Chondrocyte (in vitro differentiated cells): ENCODE data around the gene EIF5B. TPM values are rescaled to one million over a fixed set of nuclear protein-coding genes. Genes with fewer than 3 reads are reported as not detected.

Source experiments
- DNase-seq: peaks from one replicate; pipeline ENCODE4 v3.0.0; 2021; ENCODE audit warnings: mixed read lengths, low spot score
- H3K27ac Mint-ChIP-seq: one replicate; pipeline ENCODE4 v1.8.0; 2021; ENCODE audit warnings: mild to moderate bottlenecking, moderate library complexity, mixed read lengths; ENCODE audit not compliant: unreplicated experiment
- H3K27me3 Mint-ChIP-seq: 2 replicates; pipeline ENCODE4 v1.8.0; 2021; ENCODE audit warnings: low read depth, mixed read lengths
- H3K36me3 Mint-ChIP-seq: 2 replicates; pipeline ENCODE4 v1.8.0; 2021; ENCODE audit warnings: low read depth, mixed read lengths
- H3K4me1 Mint-ChIP-seq: 2 replicates; pipeline ENCODE4 v1.8.0; 2021; ENCODE audit warnings: low read depth, mild to moderate bottlenecking, mixed read lengths
- H3K4me3 Mint-ChIP-seq: one replicate; pipeline ENCODE4 v1.8.0; 2021; ENCODE audit warnings: mild to moderate bottlenecking, moderate library complexity, mixed read lengths; ENCODE audit not compliant: unreplicated experiment
- H3K9me3 Mint-ChIP-seq: 2 replicates; pipeline ENCODE4 v1.8.0; 2021; ENCODE audit warnings: low read depth, mixed read lengths
- CTCF ChIP-seq: fragments of 200-600 bp; sonication (generic); IDR thresholded peaks from 2 replicates; pipeline ENCODE4 v1.5.0; 2021; ENCODE audit warnings: antibody characterized with exemption, mild to moderate bottlenecking, moderate library complexity
- total RNA-seq: library from RNA; stranded (reverse); gene quantifications from 3 replicates; pipeline ENCODE4 v1.2.1, GENCODE V29; 2021

EIF5B gene
- total RNA-seq, 1 donor from 2014 or later, result 35.2 TPM

DNA sequence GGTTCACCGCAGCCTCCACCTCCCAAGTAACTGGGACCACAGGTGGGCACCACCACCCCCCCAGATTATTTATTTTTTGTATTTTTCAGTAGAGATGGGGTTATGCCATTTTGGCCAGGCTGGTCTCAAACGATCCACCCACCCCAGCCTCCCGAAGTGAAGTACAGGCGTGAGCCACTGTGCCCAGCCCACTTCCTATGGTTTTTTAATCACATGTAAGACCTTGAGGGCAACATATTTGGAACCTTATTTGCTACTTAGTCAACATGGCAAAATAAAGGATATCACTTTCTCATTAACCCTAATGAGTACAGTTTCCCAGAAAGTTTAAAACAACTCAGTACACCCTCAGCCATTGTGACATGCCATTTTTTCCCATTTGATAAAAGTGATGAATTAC lies 64.7 kb downstream of the EIF5B start:
- no peak for TF ChIP-seq CTCF
- peaks cover 47% of the 10 kb centered on the region for H3K36me3 Mint-ChIP-seq

DNA sequence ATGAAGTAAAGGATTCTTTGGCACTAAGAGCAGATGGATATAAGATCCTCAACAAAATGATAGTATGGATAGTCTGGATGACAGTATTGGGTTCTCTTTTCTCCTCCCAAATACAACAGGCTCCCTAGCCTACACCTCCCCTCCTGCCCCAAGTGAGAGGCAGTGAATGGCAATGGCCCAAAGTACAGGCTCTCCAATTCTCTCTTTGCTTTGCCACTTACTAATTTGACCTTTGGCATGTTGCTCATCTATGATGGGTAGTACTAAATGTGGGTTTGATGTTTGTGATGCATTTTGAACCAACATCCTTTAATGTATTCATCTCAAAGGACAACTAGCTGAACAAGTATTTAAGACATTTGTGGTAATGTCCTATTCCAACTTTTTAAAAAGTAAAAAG lies 65.9 kb downstream of the EIF5B start:
- Mint-ChIP-seq H3K9me3 (no peaks in the 10 kb centered on the region), H3K27ac (no peak overlapping the region), H3K4me1 (no peaks in the 10 kb centered on the region), H3K4me3 (no peak overlapping the region), H3K27me3 (no peaks in the 10 kb centered on the region), H3K36me3 (peaks cover 39% of the 10 kb centered on the region)
- TF ChIP-seq CTCF, result no peak
- DNase-seq, result no peak

More for the DNA sequence above, 64.7 kb downstream of the EIF5B start:
- Mint-ChIP-seq H3K27ac (no peak overlapping the region), H3K4me1 (no peaks in the 10 kb centered on the region), H3K27me3 (no peaks in the 10 kb centered on the region), H3K4me3 (no peak overlapping the region), H3K9me3 (no peaks in the 10 kb centered on the region)
- no peak for DNase-seq

GRCh38 chr2:99403524-99403923 lies 66.3 kb downstream of the EIF5B start:
- no peak for DNase-seq

GRCh38 chr2:99404039-99404796 lies 67.0 kb downstream of the EIF5B start:
- Mint-ChIP-seq H3K4me1 (no peaks in the 10 kb centered on the region), H3K9me3 (no peaks in the 10 kb centered on the region), H3K27me3 (no peaks in the 10 kb centered on the region), H3K4me3 (no peak overlapping the region), H3K36me3 (peaks cover 32% of the 10 kb centered on the region), H3K27ac (no peak overlapping the region)
- DNase-seq, result no peak
- TF ChIP-seq CTCF, result no peak

More at GRCh38 chr2:99403524-99403923, 66.3 kb downstream of the EIF5B start:
- Mint-ChIP-seq H3K27me3 (no peaks in the 10 kb centered on the region), H3K36me3 (peaks cover 35% of the 10 kb centered on the region), H3K27ac (no peak overlapping the region), H3K4me1 (no peaks in the 10 kb centered on the region), H3K4me3 (no peak overlapping the region), H3K9me3 (no peaks in the 10 kb centered on the region)
- TF ChIP-seq CTCF, result no peak

DNA sequence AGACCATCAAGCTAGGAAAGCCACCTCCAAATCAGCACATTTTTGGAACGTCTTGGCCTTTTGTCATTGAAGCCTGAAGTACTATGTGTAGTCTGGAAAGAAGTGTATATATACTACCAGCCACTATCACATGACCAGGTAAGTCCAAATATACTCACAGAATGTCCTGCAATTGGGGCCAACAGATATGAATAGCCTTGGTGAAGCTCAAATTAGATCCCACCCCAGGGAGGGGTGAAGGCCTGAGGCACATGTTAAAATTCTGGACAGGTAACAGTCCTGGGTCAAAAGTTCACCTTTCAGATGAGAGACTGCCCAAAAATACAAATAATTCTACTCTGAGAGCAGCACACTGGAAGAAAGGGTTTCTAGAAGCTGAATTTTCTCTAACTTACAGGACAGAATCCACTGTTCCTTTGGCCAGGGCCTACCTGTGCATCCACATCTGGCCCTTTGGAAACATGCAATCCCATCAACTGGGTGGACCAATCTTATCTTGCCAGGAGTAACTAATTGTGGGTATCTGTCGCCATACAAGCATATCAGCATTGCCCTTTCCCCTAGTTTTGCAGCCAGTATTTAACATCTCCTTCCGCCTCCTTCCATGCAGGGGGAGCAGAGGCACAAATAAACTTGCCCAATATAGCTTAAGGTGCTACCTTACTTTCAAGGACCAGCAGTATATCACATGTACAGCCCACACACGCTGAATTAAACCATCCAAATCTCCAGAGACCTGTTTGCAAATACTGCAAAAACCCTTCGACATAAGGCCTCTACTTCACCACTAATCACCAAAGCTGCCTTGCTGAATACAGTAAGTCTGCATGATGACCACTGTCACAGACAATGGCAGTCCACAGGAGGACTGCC lies 67.8 kb downstream of the EIF5B start:
- no peaks in the 10 kb centered on the region for H3K4me1 Mint-ChIP-seq
- no peak overlapping the region for H3K4me3 Mint-ChIP-seq
- DNase-seq, result no peak
- H3K27me3 Mint-ChIP-seq, result no peaks in the 10 kb centered on the region
- no peak overlapping the region for H3K27ac Mint-ChIP-seq
- no peak for TF ChIP-seq CTCF
- peaks cover 28% of the 10 kb centered on the region for H3K36me3 Mint-ChIP-seq
- no peaks in the 10 kb centered on the region for H3K9me3 Mint-ChIP-seq
